ENCODE data around the gene CBFA2T2.

CBFA2T2 gene

DNA sequence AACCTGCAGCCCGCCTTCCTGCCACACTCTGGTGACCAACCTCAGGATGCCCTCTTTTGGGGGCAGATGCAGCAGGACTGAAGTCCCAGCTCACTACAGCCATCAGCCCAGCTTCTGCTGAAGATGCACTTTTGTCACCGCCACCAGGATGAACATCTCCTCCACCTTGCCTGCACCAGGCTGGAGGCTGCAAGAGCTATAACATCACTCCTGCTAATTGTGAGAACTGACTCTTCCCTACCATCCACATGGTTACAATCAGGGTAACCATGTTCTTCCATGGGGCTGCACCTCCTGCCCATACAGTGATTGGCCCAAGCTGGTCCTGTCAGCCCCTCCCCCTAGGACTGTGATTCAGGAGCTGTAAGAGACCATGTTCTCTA is 174.9 kb downstream of the CBFA2T2 start:
- in situ Hi-C loops (cut with HindIII; ENCODE audit: low sequenced_read_pairs), result no loop called here
- H3K4me3 ChIP-seq (ENCODE audit: low read depth, low read length), result no peak overlapping the region
- no peak for DNase-seq (ENCODE audit: low read depth)
- no peak for TF ChIP-seq CTCF (IDR thresholded peaks at IDR 0.05; ENCODE audit: low read depth, low read length, missing control alignments)

DNA sequence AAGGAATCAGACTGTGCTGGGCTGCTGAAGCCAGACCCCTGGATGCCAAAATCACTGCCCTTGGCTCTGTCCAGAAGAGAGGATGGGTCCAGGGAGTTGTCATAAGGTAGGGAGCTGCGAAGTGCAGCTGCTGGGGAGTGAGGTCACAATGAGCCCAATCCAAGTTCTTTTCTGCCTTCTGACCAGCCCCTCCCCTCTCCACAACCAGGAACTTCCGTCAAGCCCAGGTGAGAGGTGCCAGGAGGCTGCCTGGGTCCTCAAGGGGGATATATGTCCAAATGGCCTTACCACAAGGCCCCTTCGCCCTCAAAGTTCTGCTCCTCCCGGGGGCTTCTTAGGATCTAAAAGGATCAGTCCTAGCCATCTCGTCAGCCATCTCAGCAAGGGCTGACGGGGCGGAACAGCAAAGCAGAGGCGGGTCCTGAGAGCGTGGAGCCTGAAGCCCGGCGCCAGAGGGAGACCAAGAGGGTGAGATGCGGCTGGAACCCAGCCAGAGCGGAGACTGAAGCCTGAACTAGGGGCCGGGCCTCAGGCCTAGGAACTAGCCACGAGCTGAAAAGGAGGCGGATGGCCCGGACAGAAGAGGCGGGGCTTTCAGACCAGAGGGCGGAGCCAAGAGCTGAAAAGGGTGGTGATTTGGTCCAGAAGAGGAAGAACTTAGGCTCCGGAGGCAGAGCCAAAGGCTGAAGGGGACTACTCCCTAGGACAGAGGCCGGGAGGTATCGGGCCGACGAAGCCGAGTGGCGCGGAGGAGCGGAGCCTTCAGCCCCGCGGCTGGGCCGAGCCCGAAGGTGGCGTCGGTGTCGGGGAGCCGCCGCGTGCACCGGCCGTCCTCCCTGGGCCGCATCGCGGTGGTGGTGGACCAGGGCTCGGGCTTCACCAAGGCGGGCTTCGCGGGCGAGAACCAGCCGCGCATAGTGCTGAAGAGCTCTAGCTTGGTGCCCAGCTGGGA is 176.7 kb downstream of the CBFA2T2 start, which contains the start of gene ACTL10:
TSS of gene ACTL10 (plus strand) at position 651 of the 952 bp plus-strand sequence. CDS start 555 bp downstream, outside the sequence.
- in situ Hi-C loops (cut with HindIII; ENCODE audit: low sequenced_read_pairs), result no loop called here
- TF ChIP-seq CTCF (IDR thresholded peaks at IDR 0.05; ENCODE audit: low read depth, low read length, missing control alignments), result peak; percentile 38
- H3K4me3 ChIP-seq (ENCODE audit: low read depth, low read length), result peak within 1 kb of the TSS; percentile 44
- peak; percentile 93 for DNase-seq (ENCODE audit: low read depth)

GRCh38 chr20:33667245-33667675 is 177.4 kb downstream of the CBFA2T2 start:
- no peak for DNase-seq (ENCODE audit: low read depth)
- H3K4me3 ChIP-seq (ENCODE audit: low read depth, low read length), result peak overlapping the region; percentile 44
- no peak for TF ChIP-seq CTCF (IDR thresholded peaks at IDR 0.05; ENCODE audit: low read depth, low read length, missing control alignments)
- in situ Hi-C loops (cut with HindIII; ENCODE audit: low sequenced_read_pairs), result no loop called here

- peak overlapping the region; percentile 44 for H3K4me3 ChIP-seq (ENCODE audit: low read depth, low read length)
- peak; percentile 90 for TF ChIP-seq CTCF (IDR thresholded peaks at IDR 0.05; ENCODE audit: low read depth, low read length, missing control alignments)
- in situ Hi-C loops (cut with HindIII; ENCODE audit: low sequenced_read_pairs), result no loop called here
- DNase-seq (ENCODE audit: low read depth), result peak; percentile 37
Measured at GRCh38 chr20:33667676-33668465, 178.0 kb downstream of the CBFA2T2 start.

DNA sequence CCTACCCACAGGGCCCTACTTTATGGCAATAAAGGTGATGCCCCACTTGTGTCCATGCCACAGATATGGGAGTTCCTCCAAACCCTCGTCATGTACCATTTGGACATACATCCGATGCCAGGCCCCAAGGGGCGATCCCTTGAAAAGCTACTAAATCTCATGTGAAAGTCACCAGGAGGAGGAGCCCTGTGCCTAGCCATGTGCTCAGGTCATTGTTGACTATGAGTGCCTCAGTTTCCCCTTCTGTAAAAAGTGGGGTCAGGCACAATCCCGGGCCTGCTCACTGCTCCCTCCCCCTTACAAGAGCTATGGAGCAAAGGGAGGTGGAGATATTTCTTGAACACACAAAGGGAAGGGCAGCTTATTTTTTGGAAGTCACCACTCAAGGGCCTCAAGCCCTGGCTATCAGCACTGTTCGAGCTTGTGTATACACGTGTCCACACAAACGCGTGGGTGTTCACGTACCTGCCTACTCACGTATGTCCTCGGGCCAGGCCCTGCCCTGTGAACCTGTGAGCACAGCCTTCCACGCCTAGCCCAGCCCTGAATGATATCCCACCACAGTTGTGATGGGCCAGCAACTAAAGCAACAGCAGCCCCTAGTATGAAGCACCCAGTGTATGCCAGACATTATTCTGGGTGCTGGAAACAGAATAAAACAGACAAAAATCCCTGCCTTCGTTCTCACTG is 178.7 kb downstream of the CBFA2T2 start:
- in situ Hi-C loops (cut with HindIII; ENCODE audit: low sequenced_read_pairs), result no loop called here
- H3K4me3 ChIP-seq (ENCODE audit: low read depth, low read length), result no peak overlapping the region
- no peak for DNase-seq (ENCODE audit: low read depth)
- TF ChIP-seq CTCF (IDR thresholded peaks at IDR 0.05; ENCODE audit: low read depth, low read length, missing control alignments), result no peak

DNA sequence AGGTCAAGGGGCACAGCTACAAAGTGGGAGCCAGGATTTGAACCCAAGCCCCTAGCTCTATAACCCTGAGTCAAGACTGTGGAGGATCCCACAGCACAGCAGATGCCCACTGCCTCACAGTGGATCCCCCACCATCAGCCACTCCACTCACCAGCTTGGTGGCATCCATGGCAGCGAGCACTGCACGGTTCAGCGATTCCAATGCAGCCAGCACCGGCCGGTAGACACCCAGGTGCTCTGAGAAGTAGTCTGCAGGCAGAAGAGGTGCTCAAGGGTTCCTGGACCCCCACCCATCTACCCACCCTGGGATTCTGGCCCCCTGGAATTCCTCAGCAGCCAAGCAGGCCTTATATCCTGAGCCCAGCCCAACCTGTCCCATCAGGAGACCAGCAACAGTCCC is 179.3 kb downstream of the CBFA2T2 start:
- TF ChIP-seq CTCF (IDR thresholded peaks at IDR 0.05; ENCODE audit: low read depth, low read length, missing control alignments), result no peak
- in situ Hi-C loops (cut with HindIII; ENCODE audit: low sequenced_read_pairs), result no loop called here
- DNase-seq (ENCODE audit: low read depth), result no peak
- H3K4me3 ChIP-seq (ENCODE audit: low read depth, low read length), result no peak overlapping the region
